HCT116 (cell line): ENCODE data around the gene MIAT. TPM values are rescaled to one million over a fixed set of nuclear protein-coding genes. Genes with fewer than 3 reads are reported as not detected.

Source experiments
- ATAC-seq: fragments of 200-7000 bp; cut with Tn5 transposase; 2 replicates; pipeline ENCODE4 v1.9.1; 2020; ENCODE audit warnings: mild to moderate bottlenecking, moderate library complexity
- BruUV-seq: library from RNA; stranded (reverse); fragments of 400-500 nt; replicated peaks from 2 replicates; lab custom pipeline; 2021; lab: Mats Ljungman, UMichigan
- CTCF ChIA-PET: fragments of 300-600 bp; sonication (Branson Sonifier 250); formaldehyde crosslinking; loops from one replicate; lab custom pipeline; 2021; ENCODE audit warnings: antibody characterized with exemption; lab: Charles Lee
- POLR2A ChIA-PET: fragments of 300-600, 350-600 bp; sonication (Branson Sonifier 250); formaldehyde crosslinking; loops from one replicate; lab custom pipeline; 2021; ENCODE audit warnings: antibody characterized with exemption; lab: Charles Lee
- RAD21 ChIA-PET, 2 experiments: fragments of 300-600 bp; sonication (Branson Sonifier 250); formaldehyde crosslinking; loops; one replicate each; lab custom pipeline; 2023; ENCODE audit warnings: low total read pairs in 2 of 2; ENCODE audit not compliant: uncharacterized antibody in 2 of 2, unreplicated experiment in 2 of 2, low non-redundant PET in 1 of 2; lab: Charles Lee
- DNase-seq: peaks from one replicate; pipeline ENCODE4 v3.0.0-alpha.2; 2010; ENCODE audit warnings: low read depth, low spot score
- H2AFZ ChIP-seq: fragments of 200-600 bp; shearing (Covaris generic), sonication (generic); 2 replicates; pipeline ENCODE4 v1.6.1; 2017; ENCODE audit warnings: low read depth, mixed run types, mixed read lengths, antibody characterized with exemption, low read length; ENCODE audit not compliant: poor library complexity, severe bottlenecking
- H3K27ac ChIP-seq: 2 replicates; pipeline ENCODE4 v1.5.1; 2012; ENCODE audit warnings: low read depth, low read length
- H3K27me3 ChIP-seq: fragments of 200-600 bp; sonication (generic); 2 replicates; pipeline ENCODE4 v1.6.1; 2016; ENCODE audit warnings: mixed run types, low read length, mixed read lengths; ENCODE audit not compliant: insufficient read depth
- H3K36me3 ChIP-seq, 2 experiments: fragments of 200-500 bp in 1 of 2; fragments of 200-600 bp in 1 of 2; sonication (Bioruptor generic) in 1 of 2; sonication (generic) in 1 of 2; 2 replicates each; pipeline versions ENCODE4 v1.5.1 to v1.6.1; 2014 to 2016; ENCODE audit warnings: low read length in 2 of 2, inconsistent platforms in 1 of 2, mixed read lengths in 1 of 2, mixed run types in 1 of 2; ENCODE audit not compliant: insufficient read depth in 2 of 2, control insufficient read depth in 1 of 2
- H3K4me1 ChIP-seq, 2 experiments: fragments of 200-600 bp in 1 of 2; sonication (generic) in 1 of 2; 2 replicates each; pipeline versions ENCODE4 v1.5.1 to v1.6.1; 2012 to 2017; ENCODE audit warnings: low read length in 2 of 2, inconsistent platforms in 1 of 2, mild to moderate bottlenecking in 1 of 2, mixed read lengths in 1 of 2, mixed run types in 1 of 2, moderate library complexity in 1 of 2; ENCODE audit not compliant: insufficient read depth in 2 of 2, control insufficient read depth in 1 of 2
- H3K4me2 ChIP-seq: fragments of 200-600 bp; sonication (generic); 2 replicates; pipeline ENCODE4 v1.6.1; 2017; ENCODE audit warnings: mixed run types, low read length, mixed read lengths
- H3K4me3 ChIP-seq, 2 experiments: fragments of 200-600 bp in 1 of 2; sonication (generic) in 1 of 2; replicated peaks in 1 of 2; 2 replicates each; pipeline ENCODE4 v1.5.1; 2011 to 2016; ENCODE audit warnings: low read length in 2 of 2, control low read depth in 1 of 2, low read depth in 1 of 2, mild to moderate bottlenecking in 1 of 2, mixed read lengths in 1 of 2, mixed run types in 1 of 2
- H3K79me2 ChIP-seq: fragments of 200-600 bp; sonication (generic); 2 replicates; pipeline ENCODE4 v1.6.1; 2017; ENCODE audit warnings: mild to moderate bottlenecking, mixed run types, low read length, moderate library complexity, mixed read lengths; ENCODE audit not compliant: insufficient read depth
- H3K9ac ChIP-seq: fragments of 200-600 bp; sonication (generic); 2 replicates; pipeline ENCODE4 v1.6.1; 2016; ENCODE audit warnings: low read length, mixed read lengths
- H3K9me2 ChIP-seq: fragments of 200-600 bp; sonication (generic), shearing (Covaris generic); 2 replicates; pipeline ENCODE4 v1.6.1; 2017; ENCODE audit warnings: mixed run types, mild to moderate bottlenecking, moderate library complexity; ENCODE audit not compliant: insufficient read depth
- H3K9me3 ChIP-seq, 2 experiments: fragments of 200-500 bp in 1 of 2; fragments of 200-600 bp in 1 of 2; sonication (Bioruptor generic) in 1 of 2; sonication (generic) in 1 of 2; 2 replicates each; pipeline ENCODE4 v1.6.1; 2014 to 2017; ENCODE audit warnings: low read length in 2 of 2, mixed read lengths in 2 of 2, inconsistent platforms in 1 of 2, low read depth in 1 of 2, mild to moderate bottlenecking in 1 of 2, mixed run types in 1 of 2, moderate library complexity in 1 of 2; ENCODE audit not compliant: control insufficient read depth in 1 of 2, insufficient read depth in 1 of 2
- H4K20me1 ChIP-seq: fragments of 200-600 bp; sonication (generic), shearing (Covaris generic); 2 replicates; pipeline ENCODE4 v1.6.1; 2017; ENCODE audit warnings: mixed run types, mild to moderate bottlenecking, moderate library complexity; ENCODE audit not compliant: insufficient read depth
- CEBPB ChIP-seq: IDR thresholded peaks from 2 replicates; pipeline ENCODE4 v1.6.1; 2012; ENCODE audit warnings: low read depth
- CTCF ChIP-seq, 3 experiments: fragments of 200-600 bp in 1 of 3; sonication (generic) in 1 of 3; IDR thresholded peaks in 2 of 3; conservative IDR thresholded peaks in 1 of 3; 2 replicates each; pipeline ENCODE4 v1.5.1; 2012 to 2017; ENCODE audit warnings: low read depth in 2 of 3, low read length in 2 of 3, antibody characterized with exemption in 1 of 3, borderline replicate concordance in 1 of 3, control low read depth in 1 of 3, mild to moderate bottlenecking in 1 of 3, mixed read lengths in 1 of 3, mixed run types in 1 of 3, moderate library complexity in 1 of 3; ENCODE audit not compliant: insufficient read depth in 1 of 3
- EGR1 ChIP-seq: IDR thresholded peaks from 2 replicates; pipeline ENCODE4 v1.6.1; 2012; ENCODE audit warnings: low read depth
- EZH2 ChIP-seq: fragments of 200-600 bp; sonication (generic); IDR thresholded peaks from 2 replicates; pipeline ENCODE4 v1.6.1; 2017; ENCODE audit warnings: antibody characterized with exemption, mixed run types
- JUND ChIP-seq: IDR thresholded peaks from 2 replicates; pipeline ENCODE4 v1.6.1; 2012
- MAX ChIP-seq: IDR thresholded peaks from 2 replicates; pipeline ENCODE4 v1.6.1; 2012
- POLR2A ChIP-seq: IDR thresholded peaks from 2 replicates; pipeline ENCODE4 v1.7.0; 2011; ENCODE audit warnings: borderline replicate concordance; ENCODE audit not compliant: insufficient read depth, insufficient read length; ENCODE audit errors: extremely low read depth
- POLR2AphosphoS5 ChIP-seq: IDR thresholded peaks from 2 replicates; pipeline ENCODE4 v1.6.1; 2011; ENCODE audit warnings: mild to moderate bottlenecking, low read depth, low read length, moderate library complexity
- RAD21 ChIP-seq: IDR thresholded peaks from 2 replicates; pipeline ENCODE4 v1.6.1; 2012; ENCODE audit warnings: low read depth, mild to moderate bottlenecking
- REST ChIP-seq: IDR thresholded peaks from 2 replicates; pipeline ENCODE4 v1.6.1; 2012; ENCODE audit warnings: low read depth
- SIN3A ChIP-seq: IDR thresholded peaks from 2 replicates; pipeline ENCODE4 v1.6.1; 2012; ENCODE audit warnings: low read depth
- TCF7L2 ChIP-seq: IDR thresholded peaks from 2 replicates; pipeline ENCODE4 v1.7.0; 2011; ENCODE audit warnings: borderline replicate concordance, inconsistent platforms; ENCODE audit not compliant: insufficient read depth, insufficient read length; ENCODE audit errors: extremely low read depth
- ZBTB33 ChIP-seq: IDR thresholded peaks from 2 replicates; pipeline ENCODE4 v1.6.1; 2011; ENCODE audit warnings: mild to moderate bottlenecking, low read length, moderate library complexity; ENCODE audit not compliant: insufficient replicate concordance; ENCODE audit errors: extremely low read depth
- ZFX ChIP-seq: fragments of 450-650 bp; IDR thresholded peaks from 2 replicates; pipeline ENCODE4 v1.6.1; 2017
- ZNF274 ChIP-seq: fragments of 200-500 bp; sonication (Bioruptor generic); IDR thresholded peaks from 2 replicates; pipeline ENCODE4 v1.6.1; 2014; ENCODE audit warnings: mild to moderate bottlenecking, low read depth, low read length, inconsistent platforms
- intact Hi-C: fragments of 100-400 bp; cut with micrococcal nuclease; formaldehyde crosslinking; loops from 2 replicates; pipeline ENCODE4 v1.10.0; 2022
- total RNA-seq: library from RNA; stranded (reverse); gene quantifications from one replicate; pipeline ENCODE4 v1.2.1, GENCODE V29; 2021; ENCODE audit not compliant: unreplicated experiment

MIAT gene
- total RNA-seq, 1 experiment from 2014 or later = 0.54 TPM

GRCh38 chr22:26646158-26646557, 11.2 kb upstream of the MIAT start (continued):
- TF ChIP-seq CTCF (IDR thresholded peaks at IDR 0.05 in 2 of 3, conservative IDR thresholded peaks at IDR 0.05 in 1 of 3; ENCODE audit: borderline replicate concordance in 1 of 3, insufficient read depth in 1 of 3, low read depth in 2 of 3, low read length in 2 of 3) = no peak
- TF ChIP-seq EZH2 = no peak
- no peak for TF ChIP-seq CEBPB
- no peak for TF ChIP-seq EGR1
- no peak for TF ChIP-seq RAD21
- TF ChIP-seq ZFX = no peak

GRCh38 chr22:26648011-26648497, 9.3 kb upstream of the MIAT start:
- Histone ChIP-seq H3K36me3 (no peaks in the 10 kb centered on the region), H3K4me1 (peaks cover 3 to 10% of the 10 kb centered on the region in 2 experiments; a peak in 3 of 4 replicates), H3K4me3 (no peak overlapping the region), H4K20me1 (no peaks in the 10 kb centered on the region), H3K27ac (no peak overlapping the region), H3K79me2 (no peaks in the 10 kb centered on the region), H3K9me2 (no peaks in the 10 kb centered on the region), H2AFZ (no peak overlapping the region), H3K4me2 (no peak overlapping the region), H3K9ac (no peak overlapping the region), H3K27me3 (peaks cover 5% of the 10 kb centered on the region; the same call in 1 of the 2 replicates), H3K9me3 (no peaks in the 10 kb centered on the region)
- ChIA-PET POLR2A (no interaction called here), RAD21 (no interaction called here), CTCF (no interaction called here)
- no TSS peak for BruUV-seq
- intact Hi-C loops = no loop called here
- ATAC-seq (no peak), DNase-seq (no peak)
- TF ChIP-seq EGR1 = no peak
- TF ChIP-seq POLR2AphosphoS5 = no peak
- no peak for TF ChIP-seq TCF7L2
- TF ChIP-seq JUND = no peak
- no peak for TF ChIP-seq MAX
- no peak for TF ChIP-seq ZBTB33
- TF ChIP-seq SIN3A = no peak
- TF ChIP-seq POLR2A = no peak
- TF ChIP-seq RAD21 = no peak
- no peak for TF ChIP-seq REST
- TF ChIP-seq ZNF274 = no peak
- no peak for TF ChIP-seq CTCF (IDR thresholded peaks at IDR 0.05 in 2 of 3, conservative IDR thresholded peaks at IDR 0.05 in 1 of 3; ENCODE audit: borderline replicate concordance in 1 of 3, insufficient read depth in 1 of 3, low read depth in 2 of 3, low read length in 2 of 3)
